Esophagus squamous epithelium (tissue), 5 donors: ENCODE data around the gene ADAMTS9. TPM values are rescaled to one million over a fixed set of nuclear protein-coding genes. Genes with fewer than 3 reads are reported as not detected.

Source experiments
- DNase-seq: peaks from one replicate; lab custom pipeline; 2025; lab: John Stamatoyannopoulos, UW
- H3K27ac ChIP-seq, 4 donors: fragments of 200-600 bp; sonication (generic); one replicate each; pipeline ENCODE4 v1.5.1; 2016 to 2019; ENCODE audit warnings: mild to moderate bottlenecking in 1 of 4
- H3K27me3 ChIP-seq, 4 donors: fragments of 200-600 bp; sonication (generic); 1 replicate in 3 of 4; 2 replicates in 1 of 4; pipeline versions ENCODE4 v1.5.1 to v1.6.0; 2017 to 2021; ENCODE audit warnings: antibody characterized with exemption in 1 of 4
- H3K36me3 ChIP-seq, 3 donors: fragments of 200-600 bp; sonication (generic); one replicate each; pipeline ENCODE4 v1.5.1; 2016 to 2019
- H3K4me1 ChIP-seq, 3 donors: fragments of 200-600 bp; sonication (generic); one replicate each; pipeline ENCODE4 v1.5.1; 2017 to 2019
- H3K4me3 ChIP-seq, 4 donors: fragments of 200-600 bp; sonication (generic); 1 replicate in 3 of 4; 2 replicates in 1 of 4; pipeline ENCODE4 v1.5.1; 2016 to 2019; ENCODE audit warnings: mild to moderate bottlenecking in 2 of 4, moderate library complexity in 1 of 4
- H3K9me3 ChIP-seq, 3 donors: fragments of 200-600 bp; sonication (generic); one replicate each; pipeline ENCODE4 v1.5.1; 2016 to 2019
- POLR2A ChIP-seq, 4 donors: fragments of 450-650 bp; IDR thresholded peaks; one replicate each; pipeline ENCODE4 v1.6.1; 2017; ENCODE audit warnings: antibody characterized with exemption in 4 of 4, mild to moderate bottlenecking in 4 of 4, moderate library complexity in 3 of 4
- WGBS, 2 donors: methylation state at CpG; one replicate each; pipeline ENCODE4 v1.1.5; 2018; 5-methylcytosine and 5-hydroxymethylcytosine counted together
- intact Hi-C: fragments of 100-400 bp; cut with DNase I; formaldehyde crosslinking; loops from one replicate; pipeline ENCODE4 v1.15.0; 2022
- total RNA-seq, 4 donors: library from RNA; depleted of rRNA; stranded (reverse); fragments of >200 nt; gene quantifications; one replicate each; pipeline ENCODE4 v1.1.0, GENCODE V29; 2016
- TF ChIP-seq, protein P1 (sequence below), 6 experiments: fragments of 450-650 bp in 4 of 6; fragments of 200-600 bp in 2 of 6; sonication (generic) in 2 of 6; IDR thresholded peaks; one replicate each; pipeline ENCODE4 v1.5.1; 2016 to 2019; ENCODE audit warnings: antibody characterized with exemption in 6 of 6, mild to moderate bottlenecking in 4 of 6, moderate library complexity in 4 of 6
- donor health status: DM: yes; HTN: yes; CAD: no.

Gene ADAMTS9
- total RNA-seq, 4 donors from 2014 or later = 3.1 to 15.1 (median 5.9) TPM

DNA sequence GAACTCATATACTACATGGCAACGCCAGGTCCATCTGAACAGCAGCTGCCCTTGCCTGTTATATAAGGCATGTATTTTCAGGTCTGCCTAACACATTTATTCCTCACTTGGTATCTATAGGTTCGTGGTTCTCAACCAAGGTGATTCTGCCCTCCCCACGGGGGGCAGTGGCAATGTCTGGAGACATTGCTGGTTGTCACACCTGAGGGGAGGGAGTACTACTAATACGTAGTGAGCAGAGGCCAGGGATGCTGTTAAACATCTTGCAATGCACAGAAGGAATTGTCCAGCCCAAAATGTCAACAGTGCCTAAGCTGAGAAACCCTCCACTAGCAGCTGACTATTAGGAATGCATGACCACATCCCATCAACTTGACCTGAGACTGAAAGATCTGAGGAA lies 32.6 kb downstream of the ADAMTS9 start:
- H3K36me3 ChIP-seq = peaks cover 0 to 22% (median 0%) of the 10 kb centered on the region in 3 donors
- no peak for DNase-seq
- H3K27ac ChIP-seq = no peak overlapping the region
- H3K9me3 ChIP-seq = no peaks in the 10 kb centered on the region
- no peaks in the 10 kb centered on the region for H3K27me3 ChIP-seq
- intact Hi-C loops = no loop called here
- no peak overlapping the region for H3K4me3 ChIP-seq
- peaks cover 0 to 19% (median 0%) of the 10 kb centered on the region in 3 donors for H3K4me1 ChIP-seq
- TF ChIP-seq, protein P1, sequence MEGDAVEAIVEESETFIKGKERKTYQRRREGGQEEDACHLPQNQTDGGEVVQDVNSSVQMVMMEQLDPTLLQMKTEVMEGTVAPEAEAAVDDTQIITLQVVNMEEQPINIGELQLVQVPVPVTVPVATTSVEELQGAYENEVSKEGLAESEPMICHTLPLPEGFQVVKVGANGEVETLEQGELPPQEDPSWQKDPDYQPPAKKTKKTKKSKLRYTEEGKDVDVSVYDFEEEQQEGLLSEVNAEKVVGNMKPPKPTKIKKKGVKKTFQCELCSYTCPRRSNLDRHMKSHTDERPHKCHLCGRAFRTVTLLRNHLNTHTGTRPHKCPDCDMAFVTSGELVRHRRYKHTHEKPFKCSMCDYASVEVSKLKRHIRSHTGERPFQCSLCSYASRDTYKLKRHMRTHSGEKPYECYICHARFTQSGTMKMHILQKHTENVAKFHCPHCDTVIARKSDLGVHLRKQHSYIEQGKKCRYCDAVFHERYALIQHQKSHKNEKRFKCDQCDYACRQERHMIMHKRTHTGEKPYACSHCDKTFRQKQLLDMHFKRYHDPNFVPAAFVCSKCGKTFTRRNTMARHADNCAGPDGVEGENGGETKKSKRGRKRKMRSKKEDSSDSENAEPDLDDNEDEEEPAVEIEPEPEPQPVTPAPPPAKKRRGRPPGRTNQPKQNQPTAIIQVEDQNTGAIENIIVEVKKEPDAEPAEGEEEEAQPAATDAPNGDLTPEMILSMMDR (IDR thresholded peaks at IDR 0.05) = no peak
- no peak for TF ChIP-seq POLR2A (IDR thresholded peaks at IDR 0.05)
- WGBS, 2 donors = 75 to 90% methylated on average over 2 of the region's 4 CpGs

DNA sequence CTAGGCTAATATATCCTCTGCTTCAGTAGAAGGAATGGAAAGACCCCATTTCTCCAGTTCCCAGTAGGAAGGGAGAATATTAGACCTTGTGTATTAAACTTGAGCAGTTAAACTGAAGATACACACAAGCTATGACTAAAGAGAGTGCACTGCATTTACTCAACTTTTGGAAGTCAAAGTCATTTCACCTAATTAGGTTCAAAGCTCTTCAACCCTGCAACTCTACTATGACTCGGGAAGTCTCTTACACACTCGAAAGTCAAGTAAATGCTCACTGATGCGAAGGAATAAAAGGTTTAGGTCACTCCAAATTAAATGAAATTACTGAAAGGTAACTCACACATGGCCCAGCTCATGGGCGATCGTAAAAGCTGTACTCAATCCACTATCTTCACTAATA lies 33.8 kb downstream of the ADAMTS9 start:
- H3K9me3 ChIP-seq = no peaks in the 10 kb centered on the region
- H3K4me3 ChIP-seq = no peak overlapping the region
- no peak overlapping the region for H3K27ac ChIP-seq
- TF ChIP-seq, protein P1 (IDR thresholded peaks at IDR 0.05) = no peak
- TF ChIP-seq POLR2A (IDR thresholded peaks at IDR 0.05) = no peak
- H3K4me1 ChIP-seq = peaks cover 0 to 23% (median 0%) of the 10 kb centered on the region in 3 donors
- peaks cover 0 to 22% (median 0%) of the 10 kb centered on the region in 3 donors for H3K36me3 ChIP-seq
- WGBS, 2 donors = 84 to 98% methylated on average over 5 of the region's 5 CpGs
- no peak for DNase-seq
- intact Hi-C loops = no loop called here
- no peaks in the 10 kb centered on the region for H3K27me3 ChIP-seq

DNA sequence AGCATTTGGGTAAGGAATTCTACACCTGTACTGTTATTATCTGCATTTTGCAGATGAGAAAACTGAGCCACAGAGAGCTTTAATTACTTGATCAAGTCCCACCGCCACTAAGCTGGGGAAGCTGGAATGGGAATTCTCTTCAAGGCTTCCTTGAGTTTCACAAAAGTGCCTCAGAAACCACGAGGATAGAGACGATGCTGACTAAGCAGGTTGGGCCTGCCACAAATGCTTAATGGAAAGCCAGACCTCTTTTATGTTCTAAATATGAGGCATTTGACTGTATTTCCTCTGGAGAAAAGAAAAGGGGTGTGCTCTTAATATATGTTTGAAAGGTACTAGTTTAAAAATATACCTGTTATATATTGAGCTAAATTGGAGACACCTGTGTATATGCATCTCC lies 34.7 kb downstream of the ADAMTS9 start:
- DNase-seq = no peak
- no peaks in the 10 kb centered on the region for H3K27me3 ChIP-seq
- H3K36me3 ChIP-seq = peaks cover 0 to 18% (median 0%) of the 10 kb centered on the region in 3 donors
- TF ChIP-seq, protein P1 (IDR thresholded peaks at IDR 0.05) = no peak
- no peak for TF ChIP-seq POLR2A (IDR thresholded peaks at IDR 0.05)
- no peaks in the 10 kb centered on the region for H3K9me3 ChIP-seq
- H3K27ac ChIP-seq = no peak overlapping the region
- H3K4me1 ChIP-seq = peaks cover 0 to 23% (median 0%) of the 10 kb centered on the region in 3 donors
- intact Hi-C loops = no loop called here
- H3K4me3 ChIP-seq = no peak overlapping the region
- WGBS, 2 donors = 80 to 82% methylated on average over 3 of the region's 3 CpGs

DNA sequence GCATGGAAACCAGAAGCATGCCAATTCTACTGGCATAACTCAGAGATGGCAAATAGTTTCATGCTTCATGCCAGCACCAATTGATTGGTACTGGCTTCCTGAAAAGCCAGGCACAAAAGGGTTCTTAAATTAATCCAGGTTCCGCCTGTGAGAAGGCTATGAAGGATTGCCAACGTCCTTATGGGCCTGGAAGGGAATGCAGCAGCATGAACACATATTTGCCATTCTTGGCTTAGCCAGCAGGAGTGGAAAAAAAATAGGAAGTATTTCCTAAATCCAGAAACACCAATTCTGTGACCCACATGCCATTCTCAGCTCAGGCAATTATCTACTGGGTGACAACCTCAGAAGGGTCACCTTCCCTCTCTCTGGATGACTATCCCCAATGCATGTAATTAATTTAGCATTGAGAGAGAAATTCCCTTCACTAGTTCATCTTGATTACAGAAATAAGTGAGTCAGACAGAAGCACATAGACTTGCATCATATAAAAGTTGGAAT lies 36.0 kb downstream of the ADAMTS9 start:
- no peaks in the 10 kb centered on the region for H3K9me3 ChIP-seq
- H3K36me3 ChIP-seq = peaks cover 0 to 12% (median 0%) of the 10 kb centered on the region in 3 donors
- no peaks in the 10 kb centered on the region for H3K27me3 ChIP-seq
- TF ChIP-seq, protein P1 (IDR thresholded peaks at IDR 0.05) = peak in 2 of 6 experiments; percentile 10 to 21
- TF ChIP-seq POLR2A (IDR thresholded peaks at IDR 0.05) = no peak
- no peak for DNase-seq
- intact Hi-C loops = no loop called here
- peaks cover 0 to 23% (median 0%) of the 10 kb centered on the region in 3 donors for H3K4me1 ChIP-seq
- H3K27ac ChIP-seq = peak overlapping the region in 2 of 4 donors; percentile 3
- no peak overlapping the region for H3K4me3 ChIP-seq
- 17 to 18% methylated on average over 2 of the region's 2 CpGs for WGBS, 2 donors

DNA sequence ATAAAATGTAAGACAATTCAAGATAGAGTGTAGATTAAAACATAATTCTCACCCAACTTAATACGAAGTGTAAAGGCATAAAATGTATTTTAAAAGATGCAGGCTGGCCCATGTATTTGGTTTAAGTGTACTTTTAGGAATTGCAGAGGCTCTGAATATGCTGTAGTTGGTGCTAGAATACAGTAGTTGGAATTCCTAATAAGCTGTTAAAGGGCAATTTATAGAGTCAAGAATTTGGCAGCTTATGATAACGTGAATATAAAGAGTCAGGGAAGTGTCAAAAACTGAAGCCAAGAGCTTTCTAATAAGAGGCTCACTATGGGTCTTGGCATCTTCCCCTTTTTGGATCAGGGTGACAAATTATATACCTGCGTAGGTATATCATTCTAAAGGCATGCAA lies 36.5 kb downstream of the ADAMTS9 start:
- TF ChIP-seq, protein P1 (IDR thresholded peaks at IDR 0.05) = no peak
- TF ChIP-seq POLR2A (IDR thresholded peaks at IDR 0.05) = no peak
- DNase-seq = no peak
- H3K9me3 ChIP-seq = no peaks in the 10 kb centered on the region
- H3K27ac ChIP-seq = peak overlapping the region in 2 of 4 donors; percentile 3
- intact Hi-C loops = no loop called here
- peaks cover 0 to 7% (median 0%) of the 10 kb centered on the region in 3 donors for H3K36me3 ChIP-seq
- H3K27me3 ChIP-seq = no peaks in the 10 kb centered on the region
- no peak overlapping the region for H3K4me3 ChIP-seq
- H3K4me1 ChIP-seq = peaks cover 0 to 23% (median 0%) of the 10 kb centered on the region in 3 donors
- WGBS, 2 donors = 34 to 35% methylated on average over 3 of the region's 3 CpGs
